ENCODE measurements around the gene BOC.

Gene BOC

GRCh38 chr3:113251817-113252216 is 40.5 kb downstream of the BOC start:
- DNase-seq (ENCODE audit: low spot score) = no peak

- no peak for DNase-seq (ENCODE audit: low spot score)
Measured at GRCh38 chr3:113252553-113252952, 41.2 kb downstream of the BOC start.

GRCh38 chr3:113253702-113254101 is 42.3 kb downstream of the BOC start:
- DNase-seq (ENCODE audit: low spot score) = no peak

- no peak for DNase-seq (ENCODE audit: low spot score)
Measured at GRCh38 chr3:113254171-113254947, 43.0 kb downstream of the BOC start.

- DNase-seq (ENCODE audit: low spot score) = no peak
Measured at GRCh38 chr3:113255100-113255853, 43.9 kb downstream of the BOC start.

- no peak for DNase-seq (ENCODE audit: low spot score)
Measured at GRCh38 chr3:113255854-113256615, 44.7 kb downstream of the BOC start.

- DNase-seq (ENCODE audit: low spot score) = peak; percentile 69
Measured at GRCh38 chr3:113258361-113258760, 47.0 kb downstream of the BOC start.

GRCh38 chr3:113259196-113259595 is 47.8 kb downstream of the BOC start:
- DNase-seq (ENCODE audit: low spot score) = peak; percentile 34

GRCh38 chr3:113261063-113261625 is 49.8 kb downstream of the BOC start:
- peak; percentile 74 for DNase-seq (ENCODE audit: low spot score)

- no peak for DNase-seq (ENCODE audit: low spot score)
Measured at GRCh38 chr3:113261626-113262303, 50.4 kb downstream of the BOC start.

GRCh38 chr3:113262304-113262665 is 50.9 kb downstream of the BOC start:
- DNase-seq (ENCODE audit: low spot score) = no peak

GRCh38 chr3:113263020-113263419 is 51.7 kb downstream of the BOC start:
- DNase-seq (ENCODE audit: low spot score) = no peak

GRCh38 chr3:113263778-113264177 is 52.4 kb downstream of the BOC start:
- no peak for DNase-seq (ENCODE audit: low spot score)

- no peak for DNase-seq (ENCODE audit: low spot score)
Measured at GRCh38 chr3:113264283-113265131, 53.1 kb downstream of the BOC start.

- DNase-seq (ENCODE audit: low spot score) = no peak
Measured at GRCh38 chr3:113265231-113265630, 53.9 kb downstream of the BOC start.

GRCh38 chr3:113266738-113267137 is 55.4 kb downstream of the BOC start:
- DNase-seq (ENCODE audit: low spot score) = peak; percentile 53

- peak; percentile 62 for DNase-seq (ENCODE audit: low spot score)
Measured at GRCh38 chr3:113268311-113268710, 57.0 kb downstream of the BOC start.

GRCh38 chr3:113268942-113269341 is 57.6 kb downstream of the BOC start:
- DNase-seq (ENCODE audit: low spot score) = peak; percentile 52

- DNase-seq (ENCODE audit: low spot score) = peak; percentile 60
Measured at GRCh38 chr3:113269661-113270060, 58.3 kb downstream of the BOC start.

GRCh38 chr3:113270068-113270467 is 58.7 kb downstream of the BOC start:
- no peak for DNase-seq (ENCODE audit: low spot score)

GRCh38 chr3:113270786-113271185 is 59.4 kb downstream of the BOC start:
- DNase-seq (ENCODE audit: low spot score) = peak; percentile 28
